Glutamatergic neuron (in vitro differentiated cells): ENCODE results near the gene GLG1. TPM values are rescaled to one million over a fixed set of nuclear protein-coding genes. Genes with fewer than 3 reads are reported as not detected.

ENCODE experiments used
- DNase-seq: peaks from one replicate; pipeline ENCODE4 v3.0.0; 2022
- H3K27ac Mint-ChIP-seq: one replicate; pipeline ENCODE4 v1.8.0; 2020; ENCODE audit warnings: mild to moderate bottlenecking, mixed read lengths, inconsistent platforms; ENCODE audit not compliant: unreplicated experiment
- H3K27me3 Mint-ChIP-seq: one replicate; pipeline ENCODE4 v1.8.0; 2020; ENCODE audit warnings: mild to moderate bottlenecking, moderate library complexity, mixed read lengths, inconsistent platforms; ENCODE audit not compliant: unreplicated experiment
- H3K36me3 Mint-ChIP-seq: one replicate; pipeline ENCODE4 v1.8.0; 2020; ENCODE audit warnings: mild to moderate bottlenecking, mixed read lengths, inconsistent platforms; ENCODE audit not compliant: unreplicated experiment
- H3K4me1 Mint-ChIP-seq: one replicate; pipeline ENCODE4 v1.8.0; 2020; ENCODE audit warnings: mild to moderate bottlenecking, low read depth, mixed read lengths, inconsistent platforms; ENCODE audit not compliant: unreplicated experiment
- H3K4me3 Mint-ChIP-seq: one replicate; pipeline ENCODE4 v1.8.0; 2020; ENCODE audit warnings: mild to moderate bottlenecking, mixed read lengths, inconsistent platforms; ENCODE audit not compliant: unreplicated experiment
- H3K9me3 Mint-ChIP-seq: one replicate; pipeline ENCODE4 v1.8.0; 2020; ENCODE audit warnings: mild to moderate bottlenecking, moderate library complexity, mixed read lengths, inconsistent platforms; ENCODE audit not compliant: unreplicated experiment
- total RNA-seq: library from RNA; stranded (reverse); fragmentation: NEBNext Ultra II Directional; extraction: Animal tissue kit (Norgen Biotek cat#: 25700); gene quantifications from one replicate; pipeline ENCODE4 v1.2.1, GENCODE V29; 2021; ENCODE audit not compliant: unreplicated experiment
- TF ChIP-seq, protein P1 (sequence below): fragments of 200-600 bp; sonication (generic); IDR thresholded peaks from one replicate; pipeline ENCODE4 v1.5.0; 2021; ENCODE audit not compliant: partially characterized antibody, unreplicated experiment

The GLG1 gene
- total RNA-seq, 1 donor from 2014 or later = 143 TPM

- Mint-ChIP-seq H3K36me3 (no peaks in the 10 kb centered on the region), H3K9me3 (no peaks in the 10 kb centered on the region), H3K27me3 (peaks cover 2% of the 10 kb centered on the region), H3K4me1 (peaks cover 26% of the 10 kb centered on the region), H3K27ac (peak overlapping the region; percentile 50), H3K4me3 (no peak overlapping the region)
- DNase-seq = no peak
- TF ChIP-seq, protein P1, sequence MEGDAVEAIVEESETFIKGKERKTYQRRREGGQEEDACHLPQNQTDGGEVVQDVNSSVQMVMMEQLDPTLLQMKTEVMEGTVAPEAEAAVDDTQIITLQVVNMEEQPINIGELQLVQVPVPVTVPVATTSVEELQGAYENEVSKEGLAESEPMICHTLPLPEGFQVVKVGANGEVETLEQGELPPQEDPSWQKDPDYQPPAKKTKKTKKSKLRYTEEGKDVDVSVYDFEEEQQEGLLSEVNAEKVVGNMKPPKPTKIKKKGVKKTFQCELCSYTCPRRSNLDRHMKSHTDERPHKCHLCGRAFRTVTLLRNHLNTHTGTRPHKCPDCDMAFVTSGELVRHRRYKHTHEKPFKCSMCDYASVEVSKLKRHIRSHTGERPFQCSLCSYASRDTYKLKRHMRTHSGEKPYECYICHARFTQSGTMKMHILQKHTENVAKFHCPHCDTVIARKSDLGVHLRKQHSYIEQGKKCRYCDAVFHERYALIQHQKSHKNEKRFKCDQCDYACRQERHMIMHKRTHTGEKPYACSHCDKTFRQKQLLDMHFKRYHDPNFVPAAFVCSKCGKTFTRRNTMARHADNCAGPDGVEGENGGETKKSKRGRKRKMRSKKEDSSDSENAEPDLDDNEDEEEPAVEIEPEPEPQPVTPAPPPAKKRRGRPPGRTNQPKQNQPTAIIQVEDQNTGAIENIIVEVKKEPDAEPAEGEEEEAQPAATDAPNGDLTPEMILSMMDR = no peak
Observed at GRCh38 chr16:74574146-74574545, 32.8 kb downstream of the GLG1 start.

GRCh38 chr16:74573622-74574021 lies 33.3 kb downstream of the GLG1 start:
- TF ChIP-seq, protein P1 = no peak
- Mint-ChIP-seq H3K27ac (peak overlapping the region; percentile 50), H3K4me3 (no peak overlapping the region), H3K4me1 (peaks cover 24% of the 10 kb centered on the region), H3K27me3 (peaks cover 2% of the 10 kb centered on the region), H3K9me3 (no peaks in the 10 kb centered on the region), H3K36me3 (no peaks in the 10 kb centered on the region)
- DNase-seq = no peak

- H3K4me1 Mint-ChIP-seq = peaks cover 26% of the 10 kb centered on the region
- H3K27ac Mint-ChIP-seq = peak overlapping the region; percentile 43
- no peak overlapping the region for H3K4me3 Mint-ChIP-seq
- no peak for DNase-seq
- H3K27me3 Mint-ChIP-seq = peaks cover 2% of the 10 kb centered on the region
- H3K36me3 Mint-ChIP-seq = no peaks in the 10 kb centered on the region
- TF ChIP-seq, protein P1 = no peak
- H3K9me3 Mint-ChIP-seq = peaks cover 2% of the 10 kb centered on the region
Observed at GRCh38 chr16:74570412-74571301, 36.3 kb downstream of the GLG1 start.

DNA sequence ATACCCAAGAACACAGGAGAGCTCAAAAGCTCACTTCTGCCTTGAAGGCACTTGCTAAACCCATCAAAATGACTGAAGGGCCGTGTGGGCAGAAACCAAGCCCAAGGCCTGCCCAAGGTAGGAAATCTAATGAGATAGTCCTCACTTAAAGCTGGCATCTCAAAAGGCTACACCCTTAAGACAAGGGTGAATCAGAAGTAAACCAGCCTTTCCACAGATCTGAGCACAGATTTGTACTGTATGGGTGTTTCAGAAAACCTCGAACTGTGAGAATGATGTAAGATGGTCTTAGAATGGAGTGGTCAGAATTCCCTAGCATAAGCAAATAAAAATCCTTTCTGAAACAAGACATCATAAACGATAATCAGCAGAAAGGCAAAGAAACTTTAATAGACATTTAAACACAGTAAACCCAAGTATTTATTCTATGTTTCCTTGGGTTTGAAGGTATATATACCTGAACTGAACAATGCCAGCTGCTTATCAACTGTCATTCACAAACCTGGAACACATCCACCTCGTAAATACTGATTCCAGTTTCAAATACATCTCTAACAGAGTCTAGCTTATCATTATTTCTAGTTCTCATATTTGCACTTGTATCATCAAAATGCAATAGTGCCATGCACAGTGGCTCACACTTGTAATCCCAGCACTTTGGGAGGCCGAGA lies 37.8 kb downstream of the GLG1 start:
- no peak for DNase-seq
- H3K27ac Mint-ChIP-seq = no peak overlapping the region
- peaks cover 2% of the 10 kb centered on the region for H3K27me3 Mint-ChIP-seq
- H3K9me3 Mint-ChIP-seq = peaks cover 2% of the 10 kb centered on the region
- TF ChIP-seq, protein P1 = no peak
- H3K4me3 Mint-ChIP-seq = no peak overlapping the region
- H3K4me1 Mint-ChIP-seq = peaks cover 26% of the 10 kb centered on the region
- no peaks in the 10 kb centered on the region for H3K36me3 Mint-ChIP-seq

- no peaks in the 10 kb centered on the region for H3K36me3 Mint-ChIP-seq
- DNase-seq = no peak
- H3K4me3 Mint-ChIP-seq = no peak overlapping the region
- peaks cover 2% of the 10 kb centered on the region for H3K27me3 Mint-ChIP-seq
- peaks cover 2% of the 10 kb centered on the region for H3K9me3 Mint-ChIP-seq
- TF ChIP-seq, protein P1 = no peak
- peaks cover 21% of the 10 kb centered on the region for H3K4me1 Mint-ChIP-seq
- peak overlapping the region; percentile 7 for H3K27ac Mint-ChIP-seq
Observed at GRCh38 chr16:74567901-74568300, 39.0 kb downstream of the GLG1 start.
